GM12865 (cell line): ENCODE measurements around the gene AACS.
"Not testable (repeated sequence)": the region's sequence is repeated elsewhere in the genome, so short reads cannot be mapped to it uniquely, and the experiment has no call there.

Experiments used
- DNase-seq: peaks from one replicate; pipeline ENCODE4 v3.0.0; 2010; ENCODE audit warnings: low read depth
- H3K4me3 ChIP-seq: 2 replicates; pipeline ENCODE4 v1.5.1; 2011; ENCODE audit warnings: mild to moderate bottlenecking, low read depth, low read length, control low read depth
- TF ChIP-seq, protein P1 (sequence below): IDR thresholded peaks from 2 replicates; pipeline ENCODE4 v1.5.1; 2011; ENCODE audit warnings: low read length, control low read depth, low read depth, inconsistent platforms; ENCODE audit not compliant: insufficient read depth; ENCODE audit errors: missing control alignments

Gene AACS

DNA sequence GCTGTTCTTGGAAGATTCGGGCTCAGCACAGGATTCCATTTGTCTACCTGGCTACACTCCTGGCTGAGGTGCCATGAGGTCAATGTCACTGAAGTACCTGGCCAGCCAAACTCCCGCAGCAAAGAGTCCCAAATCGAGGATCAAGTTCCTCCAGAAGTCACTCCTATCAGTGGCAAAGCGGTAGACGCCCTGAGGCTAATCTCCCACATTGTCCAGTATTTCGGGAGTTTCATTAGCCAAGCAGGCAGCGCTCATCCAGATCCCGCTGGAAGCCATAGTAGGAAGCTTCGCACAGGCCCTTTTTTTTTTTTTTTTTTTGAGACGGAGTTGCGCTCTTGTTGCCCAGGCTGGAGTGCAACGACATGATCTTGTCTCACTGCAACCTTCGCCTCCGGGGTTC, 8.9 kb upstream of the AACS start:
- DNase-seq: no peak
- H3K4me3 ChIP-seq: no peak overlapping the region
- TF ChIP-seq, protein P1, sequence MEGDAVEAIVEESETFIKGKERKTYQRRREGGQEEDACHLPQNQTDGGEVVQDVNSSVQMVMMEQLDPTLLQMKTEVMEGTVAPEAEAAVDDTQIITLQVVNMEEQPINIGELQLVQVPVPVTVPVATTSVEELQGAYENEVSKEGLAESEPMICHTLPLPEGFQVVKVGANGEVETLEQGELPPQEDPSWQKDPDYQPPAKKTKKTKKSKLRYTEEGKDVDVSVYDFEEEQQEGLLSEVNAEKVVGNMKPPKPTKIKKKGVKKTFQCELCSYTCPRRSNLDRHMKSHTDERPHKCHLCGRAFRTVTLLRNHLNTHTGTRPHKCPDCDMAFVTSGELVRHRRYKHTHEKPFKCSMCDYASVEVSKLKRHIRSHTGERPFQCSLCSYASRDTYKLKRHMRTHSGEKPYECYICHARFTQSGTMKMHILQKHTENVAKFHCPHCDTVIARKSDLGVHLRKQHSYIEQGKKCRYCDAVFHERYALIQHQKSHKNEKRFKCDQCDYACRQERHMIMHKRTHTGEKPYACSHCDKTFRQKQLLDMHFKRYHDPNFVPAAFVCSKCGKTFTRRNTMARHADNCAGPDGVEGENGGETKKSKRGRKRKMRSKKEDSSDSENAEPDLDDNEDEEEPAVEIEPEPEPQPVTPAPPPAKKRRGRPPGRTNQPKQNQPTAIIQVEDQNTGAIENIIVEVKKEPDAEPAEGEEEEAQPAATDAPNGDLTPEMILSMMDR: no peak

DNA sequence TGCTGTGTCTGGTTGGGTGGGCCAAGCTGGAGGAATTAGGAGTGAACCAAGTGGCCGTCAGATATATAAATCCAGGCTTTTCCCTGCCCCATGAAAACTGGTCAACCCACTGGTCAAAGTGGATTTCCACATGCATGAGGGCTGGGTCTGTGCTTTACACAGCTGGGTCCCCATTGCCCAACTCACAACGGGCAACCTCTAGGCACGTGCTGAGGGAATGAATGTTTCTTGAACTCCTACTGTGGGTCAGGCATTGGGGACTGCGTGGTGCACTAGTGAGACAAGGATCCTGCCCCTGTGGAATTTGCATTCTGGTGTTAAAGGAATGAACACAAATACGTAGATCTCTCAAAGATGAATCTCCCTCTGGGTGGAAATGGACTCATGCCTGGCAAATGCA, 7.5 kb upstream of the AACS start:
- no peak overlapping the region for H3K4me3 ChIP-seq
- TF ChIP-seq, protein P1: no peak
- DNase-seq: no peak

DNA sequence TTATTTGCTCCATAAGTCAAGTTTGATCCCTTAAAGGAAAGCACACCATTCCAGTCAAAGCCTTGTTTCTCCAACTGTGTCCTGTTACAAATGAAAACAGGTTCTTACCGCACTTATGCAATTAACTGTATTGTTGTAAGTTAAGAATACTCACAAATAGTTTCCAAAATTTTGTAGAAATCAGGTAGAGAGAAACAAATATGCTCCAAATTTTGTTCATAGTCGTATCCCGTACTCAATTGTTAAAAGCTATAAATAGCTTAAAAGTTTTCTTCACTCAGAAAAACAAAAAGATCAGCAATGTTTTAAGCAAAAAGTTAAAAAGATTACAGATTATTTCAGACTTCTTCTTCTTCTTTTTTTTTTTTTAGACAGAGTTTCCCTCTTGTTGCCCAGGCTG, 4.0 kb upstream of the AACS start:
- TF ChIP-seq, protein P1: no peak
- H3K4me3 ChIP-seq: no peak overlapping the region
- no peak for DNase-seq

- not testable (repeated sequence) for H3K4me3 ChIP-seq, DNase-seq
Measured at GRCh38 chr12:125063522-125063921, 1.7 kb upstream of the AACS start.

GRCh38 chr12:125064492-125064891, 743 bp upstream of the AACS start:
- peak overlapping the region; percentile 97; the same call in 1 of the 2 replicates for H3K4me3 ChIP-seq
- no peak for DNase-seq
- TF ChIP-seq, protein P1: no peak

DNA sequence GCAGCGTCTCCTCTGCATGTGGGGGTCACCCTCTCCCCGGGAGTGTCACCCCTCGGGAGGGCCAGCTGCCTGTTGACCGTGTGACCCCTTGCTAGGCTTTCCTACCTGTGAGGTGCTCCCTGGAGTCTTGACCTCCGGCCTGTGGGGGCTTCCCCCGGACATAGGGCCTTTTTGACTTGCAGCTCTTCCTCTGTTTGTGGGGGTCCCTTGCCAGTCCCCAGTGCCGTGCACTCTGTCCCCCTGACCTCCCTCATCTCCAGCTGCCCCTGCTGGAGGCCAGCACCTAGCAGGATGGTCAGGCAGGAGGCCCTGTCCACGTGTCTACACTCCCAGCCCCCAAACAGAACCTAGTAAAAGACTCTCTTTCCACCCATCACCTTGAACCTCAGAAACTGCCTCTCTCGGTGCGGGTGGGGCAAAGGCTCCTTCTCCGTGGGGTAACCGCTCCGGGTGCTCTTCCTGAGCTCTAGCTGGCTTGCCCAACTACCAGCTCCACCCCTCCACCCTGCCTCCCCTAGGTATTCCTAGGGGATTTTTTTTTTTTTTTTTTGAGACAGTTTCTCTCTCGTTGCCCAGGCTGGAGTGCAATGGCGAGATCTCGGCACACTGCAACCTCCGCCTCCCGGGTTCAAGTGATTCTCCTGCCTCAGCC, 810 bp downstream of the AACS start:
- no peak for DNase-seq
- TF ChIP-seq, protein P1: no peak

GRCh38 chr12:125068391-125068790, 3.2 kb downstream of the AACS start:
- TF ChIP-seq, protein P1: no peak
- no peak overlapping the region for H3K4me3 ChIP-seq
- DNase-seq: no peak

More for the DNA sequence above, 810 bp downstream of the AACS start:
- peak overlapping the region; percentile 97 for H3K4me3 ChIP-seq
